Mesothelial cell of epicardium (in vitro differentiated cells): ENCODE measurements around the gene NEU1. TPM values are rescaled to one million over a fixed set of nuclear protein-coding genes. Genes with fewer than 3 reads are reported as not detected.

Source experiments
- DNase-seq, 2 experiments: peaks; one replicate each; pipeline ENCODE4 v3.0.0; 2021; ENCODE audit warnings: low spot score in 2 of 2; ENCODE audit not compliant: unreplicated experiment in 2 of 2
- H3K27ac Mint-ChIP-seq: 2 replicates; pipeline ENCODE4 v1.8.0; 2021; ENCODE audit warnings: mixed read lengths
- H3K27me3 Mint-ChIP-seq: 2 replicates; pipeline ENCODE4 v1.8.0; 2021; ENCODE audit warnings: low read depth, mixed read lengths
- H3K36me3 Mint-ChIP-seq: 2 replicates; pipeline ENCODE4 v1.8.0; 2021; ENCODE audit warnings: mixed read lengths
- H3K4me1 Mint-ChIP-seq: 2 replicates; pipeline ENCODE4 v1.8.0; 2021; ENCODE audit warnings: mixed read lengths
- H3K4me3 Mint-ChIP-seq: 2 replicates; pipeline ENCODE4 v1.8.0; 2021; ENCODE audit warnings: mild to moderate bottlenecking, moderate library complexity, mixed read lengths
- H3K9me3 Mint-ChIP-seq: 2 replicates; pipeline ENCODE4 v1.8.0; 2021; ENCODE audit warnings: mixed read lengths
- CTCF ChIP-seq: fragments of 200-600 bp; sonication (generic); IDR thresholded peaks from one replicate; pipeline ENCODE4 v1.5.0; 2021; ENCODE audit warnings: antibody characterized with exemption; ENCODE audit not compliant: unreplicated experiment
- total RNA-seq: library from RNA; stranded (reverse); gene quantifications from 3 replicates; pipeline ENCODE4 v1.2.1, GENCODE V29; 2021

NEU1 gene
- total RNA-seq, 1 donor from 2014 or later, result 24.7 TPM

GRCh38 chr6:31896856-31897611 is 34.4 kb upstream of the NEU1 start:
- DNase-seq, result no peak
- H3K27ac Mint-ChIP-seq, result peak overlapping the region; percentile 90

GRCh38 chr6:31896493-31896855 is 33.9 kb upstream of the NEU1 start:
- no peaks in the 10 kb centered on the region for H3K9me3 Mint-ChIP-seq
- peak overlapping the region; percentile 90 for H3K27ac Mint-ChIP-seq
- no peak for DNase-seq
- peaks cover 15% of the 10 kb centered on the region for H3K36me3 Mint-ChIP-seq
- peak overlapping the region; percentile 78 for H3K4me3 Mint-ChIP-seq
- H3K27me3 Mint-ChIP-seq, result no peaks in the 10 kb centered on the region
- TF ChIP-seq CTCF, result no peak
- H3K4me1 Mint-ChIP-seq, result peaks cover 29% of the 10 kb centered on the region

More at GRCh38 chr6:31896856-31897611, 34.4 kb upstream of the NEU1 start:
- H3K4me1 Mint-ChIP-seq, result peaks cover 29% of the 10 kb centered on the region
- peak overlapping the region; percentile 78 for H3K4me3 Mint-ChIP-seq
- no peaks in the 10 kb centered on the region for H3K27me3 Mint-ChIP-seq
- no peak for TF ChIP-seq CTCF
- peaks cover 12% of the 10 kb centered on the region for H3K36me3 Mint-ChIP-seq
- H3K9me3 Mint-ChIP-seq, result no peaks in the 10 kb centered on the region

GRCh38 chr6:31892821-31893220 is 30.2 kb upstream of the NEU1 start:
- Mint-ChIP-seq H3K36me3 (peaks cover 31% of the 10 kb centered on the region), H3K27me3 (no peaks in the 10 kb centered on the region), H3K4me3 (no peak overlapping the region), H3K9me3 (no peaks in the 10 kb centered on the region), H3K4me1 (peaks cover 6% of the 10 kb centered on the region), H3K27ac (no peak overlapping the region)
- DNase-seq, result no peak
- no peak for TF ChIP-seq CTCF

GRCh38 chr6:31889331-31889972 is 26.8 kb upstream of the NEU1 start:
- Mint-ChIP-seq H3K9me3 (no peaks in the 10 kb centered on the region), H3K4me1 (no peaks in the 10 kb centered on the region), H3K4me3 (no peak overlapping the region), H3K27ac (no peak overlapping the region), H3K27me3 (no peaks in the 10 kb centered on the region), H3K36me3 (peaks cover 40% of the 10 kb centered on the region)
- no peak for DNase-seq
- no peak for TF ChIP-seq CTCF

- Mint-ChIP-seq H3K27ac (no peak overlapping the region), H3K36me3 (peaks cover 43% of the 10 kb centered on the region)
Observed at GRCh38 chr6:31888276-31889258, 25.9 kb upstream of the NEU1 start.

More at GRCh38 chr6:31888276-31889258, 25.9 kb upstream of the NEU1 start:
- DNase-seq, result no peak
- TF ChIP-seq CTCF, result peak; percentile 54
- H3K27me3 Mint-ChIP-seq, result no peaks in the 10 kb centered on the region
- H3K4me3 Mint-ChIP-seq, result no peak overlapping the region
- H3K9me3 Mint-ChIP-seq, result no peaks in the 10 kb centered on the region
- H3K4me1 Mint-ChIP-seq, result no peaks in the 10 kb centered on the region
